ENCODE results near the gene WDR26.
"Not testable (repeated sequence)": the region's sequence is repeated elsewhere in the genome, so short reads cannot be mapped to it uniquely, and the experiment has no call there.

The WDR26 gene

DNA sequence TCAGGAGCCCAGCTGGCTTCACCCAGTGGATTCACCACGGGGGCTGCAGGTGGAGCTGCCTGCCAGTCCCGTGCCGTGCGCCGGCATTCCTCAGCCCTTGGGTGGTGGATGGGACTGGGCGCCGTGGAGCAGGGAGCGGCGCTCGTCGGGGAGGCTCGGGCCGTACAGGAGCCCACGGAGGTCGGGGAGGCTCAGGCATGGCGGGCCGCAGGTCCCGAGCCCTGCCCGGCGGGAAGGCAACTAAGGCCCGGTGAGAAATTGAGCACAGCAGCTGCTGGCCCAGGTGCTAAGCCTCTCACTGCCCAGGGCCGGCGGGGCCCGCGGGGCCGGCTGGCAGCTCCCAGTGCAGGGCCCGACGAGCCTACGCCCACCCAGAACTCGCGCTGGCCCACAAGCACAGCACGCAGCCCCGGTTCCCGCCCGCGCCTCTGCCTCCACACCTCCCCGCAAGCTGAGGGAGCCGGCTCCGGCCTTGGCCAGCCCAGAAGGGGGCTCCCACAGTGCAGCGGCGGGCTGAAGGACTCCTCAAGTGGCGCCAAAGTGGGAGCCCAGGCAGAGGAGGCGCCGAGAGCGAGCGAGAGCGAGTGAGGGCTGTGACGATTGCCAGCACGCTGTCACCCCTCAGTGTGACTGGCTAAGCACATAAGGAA, 82.0 kb downstream of the WDR26 start:
- not testable (repeated sequence) for DNase-seq (ENCODE audit: low read depth in 2 of 3, low spot score in 1 of 3)

DNA sequence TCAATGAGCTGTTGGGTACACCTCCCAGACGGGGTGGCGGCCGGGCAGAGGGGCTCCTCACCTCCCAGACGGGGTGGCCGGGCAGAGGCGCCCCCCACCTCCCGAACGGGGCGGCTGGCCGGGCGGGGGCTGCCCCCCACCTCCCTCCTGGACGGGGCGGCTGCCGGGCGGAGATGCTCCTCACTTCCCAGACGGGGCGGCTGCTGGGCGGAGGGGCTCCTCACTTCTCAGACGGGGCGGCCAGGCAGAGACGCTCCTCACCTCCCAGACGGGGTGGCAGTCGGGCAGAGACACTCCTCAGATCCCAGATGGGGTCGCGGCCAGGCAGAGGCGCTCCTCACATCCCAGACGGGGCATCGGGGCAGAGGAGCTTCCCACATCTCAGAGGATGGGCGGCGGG, 84.9 kb downstream of the WDR26 start:
- not testable (repeated sequence) for DNase-seq (ENCODE audit: low read depth in 2 of 3, low spot score in 1 of 3)

DNA sequence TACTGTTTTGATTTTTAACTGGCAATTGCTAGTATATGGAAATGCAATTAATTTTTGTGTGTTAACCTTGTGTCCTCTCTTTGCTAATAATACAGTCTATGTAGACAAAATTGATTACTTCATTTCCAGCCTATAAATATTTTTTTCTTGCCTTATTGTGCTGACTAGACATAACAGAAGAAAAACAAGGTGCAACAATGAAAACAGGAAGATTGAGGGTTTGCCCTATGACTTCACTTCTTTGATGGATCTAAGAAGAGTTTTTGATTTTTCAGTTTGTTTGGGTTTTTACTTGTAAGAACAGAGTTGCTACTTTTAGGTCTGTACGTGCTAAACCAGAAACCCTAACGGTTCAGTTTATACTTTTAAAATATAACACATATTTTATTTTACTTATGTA, 86.5 kb downstream of the WDR26 start:
- DNase-seq (ENCODE audit: low read depth in 2 of 3, low spot score in 1 of 3): no peak

DNA sequence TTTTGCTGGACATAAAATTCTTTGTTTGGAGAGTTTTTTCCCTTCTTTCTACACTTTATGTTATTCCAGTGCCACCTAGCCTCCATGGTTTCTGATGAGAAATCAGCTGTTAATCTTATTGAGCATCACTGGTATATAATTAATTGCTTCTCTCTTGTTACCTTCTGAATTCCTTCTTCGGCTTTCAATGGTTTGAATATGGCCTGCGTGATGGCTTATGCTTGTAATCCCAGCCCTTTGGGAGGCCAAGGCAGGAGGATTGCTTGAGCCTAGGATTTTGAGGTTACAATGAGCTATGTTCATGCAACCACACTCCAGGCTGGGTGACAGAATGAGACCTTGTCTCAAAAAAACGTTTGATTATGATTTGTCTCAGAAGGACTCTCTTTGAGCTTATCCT, 90.9 kb downstream of the WDR26 start:
- DNase-seq (ENCODE audit: low read depth in 2 of 3, low spot score in 1 of 3): no peak

DNA sequence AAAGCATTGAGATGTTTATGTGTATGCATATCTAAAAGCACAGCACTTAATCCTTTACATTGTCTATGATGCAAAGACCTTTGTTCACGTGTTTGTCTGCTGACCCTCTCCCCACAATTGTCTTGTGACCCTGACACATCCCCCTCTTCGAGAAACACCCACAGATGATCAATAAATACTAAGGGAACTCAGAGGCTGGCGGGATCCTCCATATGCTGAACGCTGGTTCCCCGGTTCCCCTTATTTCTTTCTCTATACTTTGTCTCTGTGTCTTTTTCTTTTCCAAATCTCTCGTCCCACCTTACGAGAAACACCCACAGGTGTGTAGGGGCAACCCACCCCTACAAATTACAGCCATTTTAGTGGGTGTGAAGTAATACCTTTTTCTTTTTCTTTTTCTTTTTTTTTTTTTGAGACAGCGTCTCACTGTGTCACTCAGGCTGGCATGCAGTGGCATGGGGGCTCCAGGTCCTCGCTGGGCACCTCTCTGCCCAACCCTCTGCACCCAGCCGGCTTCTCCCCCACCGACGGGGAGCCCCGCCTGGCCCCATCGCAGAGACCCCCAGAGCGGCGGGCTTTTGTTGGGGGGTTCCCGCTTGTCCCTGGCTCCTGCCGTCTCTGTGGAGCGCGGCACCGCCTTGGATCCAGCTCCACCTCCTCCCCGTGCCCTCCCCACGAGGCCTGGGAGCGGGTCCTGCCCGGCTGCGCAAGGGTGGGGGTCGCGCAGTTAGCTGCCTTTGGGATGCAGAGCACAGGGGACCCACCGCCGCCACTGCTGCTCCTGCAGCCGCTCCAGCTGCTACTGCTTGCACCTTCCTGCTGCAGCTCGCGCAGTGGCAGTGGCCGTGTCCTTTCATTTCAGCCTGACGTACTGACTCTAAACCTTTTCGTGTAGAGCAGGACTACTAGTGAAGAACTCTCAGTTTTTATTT, 93.9 kb downstream of the WDR26 start:
- DNase-seq (ENCODE audit: low read depth in 2 of 3, low spot score in 1 of 3): not testable (repeated sequence)

DNA sequence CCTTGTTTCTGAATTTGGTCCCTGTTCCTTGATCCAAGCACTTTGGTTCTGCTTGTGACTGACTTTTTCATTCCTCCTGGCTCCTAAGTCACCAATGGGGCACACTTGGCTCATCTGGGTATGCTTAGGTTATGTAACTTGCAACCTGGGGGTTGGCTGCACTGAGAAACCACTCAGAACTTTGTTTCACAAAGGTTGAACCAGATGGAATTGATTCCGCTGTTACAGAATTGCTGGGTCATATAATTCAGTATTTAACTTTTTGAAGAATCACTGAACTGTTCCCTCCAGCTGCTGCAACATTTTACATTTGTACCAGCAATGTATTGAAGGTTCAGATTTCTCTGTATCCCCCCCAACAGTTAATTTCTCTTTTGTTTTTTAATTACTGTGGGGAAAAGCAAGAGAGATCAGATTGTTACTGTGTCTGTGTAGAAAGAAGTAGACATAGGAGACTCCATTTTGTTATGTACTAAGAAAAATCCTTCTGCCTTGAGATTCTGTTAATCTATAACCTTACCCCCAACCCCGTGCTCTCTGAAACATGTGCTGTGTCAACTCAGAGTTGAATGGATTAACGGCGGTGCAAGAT, 95.1 kb downstream of the WDR26 start:
- DNase-seq (ENCODE audit: low read depth in 2 of 3, low spot score in 1 of 3): no peak

DNA sequence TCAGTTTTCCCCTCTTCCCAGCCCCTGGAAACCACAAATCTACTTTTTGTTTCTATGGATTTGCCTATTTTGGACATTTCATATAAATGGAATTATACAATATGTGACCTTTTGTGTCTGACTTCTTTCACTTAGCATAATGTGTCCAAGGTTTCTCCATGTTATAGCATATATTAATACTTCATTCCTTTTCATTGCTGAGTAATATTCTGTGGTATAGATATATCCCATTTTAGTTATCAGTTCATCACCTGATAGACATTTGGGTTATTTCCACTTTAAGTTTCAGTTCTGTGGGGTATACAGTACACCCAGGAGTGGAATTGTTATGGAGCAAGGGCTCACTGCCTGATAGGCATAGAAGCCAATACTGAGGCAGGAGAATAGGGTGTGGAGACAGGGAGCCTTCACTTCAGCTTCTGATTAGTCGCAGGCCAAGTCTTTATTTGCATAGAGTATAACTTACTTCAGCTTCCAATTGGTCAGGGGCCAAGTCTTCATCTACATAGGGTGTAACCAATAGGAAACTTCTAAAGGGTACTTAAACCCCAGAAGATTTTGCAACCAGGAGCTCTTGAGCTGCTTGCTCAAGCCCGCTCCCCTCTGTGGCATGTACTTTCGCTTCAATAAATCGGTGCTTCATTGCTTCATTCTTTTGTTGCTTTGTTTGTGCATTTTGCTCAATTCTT, 96.3 kb downstream of the WDR26 start:
- no peak for DNase-seq (ENCODE audit: low read depth in 2 of 3, low spot score in 1 of 3)
